ENCODE results near the gene CASP2.

GRCh38 chr7:143280160-143280559, 8.0 kb upstream of the CASP2 start:
- TF ChIP-seq EZH2phosphoT487 (IDR thresholded peaks at IDR 0.05; ENCODE audit: low read depth) (no peak), CTCF (IDR thresholded peaks at IDR 0.05; ENCODE audit: low read depth, low read length) (no peak)
